Measurements from ENCODE around the gene SLCO3A1.

DNA sequence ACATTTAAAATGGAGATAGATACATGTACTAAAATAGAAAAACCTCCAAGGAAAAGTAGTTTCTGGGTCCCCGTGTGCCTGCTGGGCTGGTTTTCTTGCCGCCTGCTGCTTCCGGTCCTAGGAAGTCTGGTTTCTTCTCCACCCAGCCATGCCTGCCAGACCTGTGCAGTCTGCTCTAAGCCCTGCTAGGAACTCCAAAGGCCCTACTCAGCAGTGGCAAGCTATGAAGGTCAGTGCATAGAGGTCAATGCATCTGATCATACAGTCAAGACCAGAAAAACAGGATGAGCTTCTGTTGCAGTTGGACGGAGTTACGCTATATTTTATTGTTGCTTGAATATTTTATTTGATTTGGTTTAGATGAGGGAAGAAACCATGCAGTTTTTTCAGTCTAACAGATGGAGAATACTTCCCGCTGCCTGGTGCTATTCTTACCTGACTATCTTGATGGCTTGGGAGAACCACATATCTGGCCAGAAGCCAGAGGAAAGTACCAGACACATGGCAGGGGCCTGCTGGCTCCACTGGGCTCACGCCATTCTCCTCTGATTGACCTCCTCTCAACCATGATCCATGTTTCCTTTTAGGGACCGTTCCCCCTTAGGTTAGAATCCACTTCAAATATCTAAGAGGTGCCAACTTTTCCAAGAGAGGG lies 313.4 kb downstream of the SLCO3A1 start:
- TF ChIP-seq, protein P1, sequence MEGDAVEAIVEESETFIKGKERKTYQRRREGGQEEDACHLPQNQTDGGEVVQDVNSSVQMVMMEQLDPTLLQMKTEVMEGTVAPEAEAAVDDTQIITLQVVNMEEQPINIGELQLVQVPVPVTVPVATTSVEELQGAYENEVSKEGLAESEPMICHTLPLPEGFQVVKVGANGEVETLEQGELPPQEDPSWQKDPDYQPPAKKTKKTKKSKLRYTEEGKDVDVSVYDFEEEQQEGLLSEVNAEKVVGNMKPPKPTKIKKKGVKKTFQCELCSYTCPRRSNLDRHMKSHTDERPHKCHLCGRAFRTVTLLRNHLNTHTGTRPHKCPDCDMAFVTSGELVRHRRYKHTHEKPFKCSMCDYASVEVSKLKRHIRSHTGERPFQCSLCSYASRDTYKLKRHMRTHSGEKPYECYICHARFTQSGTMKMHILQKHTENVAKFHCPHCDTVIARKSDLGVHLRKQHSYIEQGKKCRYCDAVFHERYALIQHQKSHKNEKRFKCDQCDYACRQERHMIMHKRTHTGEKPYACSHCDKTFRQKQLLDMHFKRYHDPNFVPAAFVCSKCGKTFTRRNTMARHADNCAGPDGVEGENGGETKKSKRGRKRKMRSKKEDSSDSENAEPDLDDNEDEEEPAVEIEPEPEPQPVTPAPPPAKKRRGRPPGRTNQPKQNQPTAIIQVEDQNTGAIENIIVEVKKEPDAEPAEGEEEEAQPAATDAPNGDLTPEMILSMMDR (IDR thresholded peaks at IDR 0.05): no peak
- no peak for TF ChIP-seq POLR2AphosphoS5 (IDR thresholded peaks at IDR 0.05)

All from transverse colon (tissue), 4 donors.